GM19043 (cell line): ENCODE data around the gene ASTN2.

Source experiments
- ATAC-seq: cut with Tn5 transposase; IDR thresholded peaks from one replicate; pipeline ENCODE4 v1.9.1; 2021; ENCODE audit warnings: low read depth; ENCODE audit not compliant: unreplicated experiment

Gene ASTN2

GRCh38 chr9:116658265-116658664, 756.6 kb downstream of the ASTN2 start:
- ATAC-seq: no peak

DNA sequence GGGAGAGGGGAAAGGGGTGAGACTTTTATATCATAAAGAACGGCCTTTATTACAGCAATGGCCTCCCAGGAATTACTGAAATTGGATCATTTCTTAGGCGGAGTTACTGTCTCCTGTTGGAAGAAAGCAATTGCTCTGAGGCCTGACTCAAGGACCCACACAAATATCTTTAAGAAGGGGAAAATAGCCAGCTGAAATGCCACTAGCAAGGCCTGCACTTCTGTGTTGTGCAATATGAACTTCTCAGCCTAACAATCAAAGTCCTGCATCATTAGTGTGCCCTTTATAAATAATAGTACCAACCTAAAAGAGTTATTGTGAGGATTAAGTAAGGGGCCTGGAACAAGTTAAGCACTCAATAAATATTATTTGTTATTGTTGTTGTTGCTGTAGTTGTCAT, 757.9 kb downstream of the ASTN2 start:
- no peak for ATAC-seq

- ATAC-seq: no peak
Observed at GRCh38 chr9:116656501-116656971, 758.3 kb downstream of the ASTN2 start.

DNA sequence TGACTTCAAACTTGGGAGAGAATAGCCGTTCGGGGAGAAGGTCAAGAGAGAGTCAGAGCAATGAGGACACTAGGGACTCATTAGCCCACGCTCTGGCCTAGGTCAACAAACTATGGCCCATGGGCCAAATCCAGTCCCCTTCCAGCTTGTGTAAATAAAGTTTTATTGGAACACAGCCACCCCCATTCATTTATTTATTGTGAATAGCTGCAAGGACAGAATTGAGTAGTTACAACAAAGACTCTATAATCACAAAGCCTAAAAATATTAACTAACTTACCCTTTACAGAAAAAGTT, 760.9 kb downstream of the ASTN2 start:
- no peak for ATAC-seq

GRCh38 chr9:116653348-116654058, 761.4 kb downstream of the ASTN2 start:
- ATAC-seq: no peak

GRCh38 chr9:116647515-116647809, 767.4 kb downstream of the ASTN2 start:
- ATAC-seq: no peak

DNA sequence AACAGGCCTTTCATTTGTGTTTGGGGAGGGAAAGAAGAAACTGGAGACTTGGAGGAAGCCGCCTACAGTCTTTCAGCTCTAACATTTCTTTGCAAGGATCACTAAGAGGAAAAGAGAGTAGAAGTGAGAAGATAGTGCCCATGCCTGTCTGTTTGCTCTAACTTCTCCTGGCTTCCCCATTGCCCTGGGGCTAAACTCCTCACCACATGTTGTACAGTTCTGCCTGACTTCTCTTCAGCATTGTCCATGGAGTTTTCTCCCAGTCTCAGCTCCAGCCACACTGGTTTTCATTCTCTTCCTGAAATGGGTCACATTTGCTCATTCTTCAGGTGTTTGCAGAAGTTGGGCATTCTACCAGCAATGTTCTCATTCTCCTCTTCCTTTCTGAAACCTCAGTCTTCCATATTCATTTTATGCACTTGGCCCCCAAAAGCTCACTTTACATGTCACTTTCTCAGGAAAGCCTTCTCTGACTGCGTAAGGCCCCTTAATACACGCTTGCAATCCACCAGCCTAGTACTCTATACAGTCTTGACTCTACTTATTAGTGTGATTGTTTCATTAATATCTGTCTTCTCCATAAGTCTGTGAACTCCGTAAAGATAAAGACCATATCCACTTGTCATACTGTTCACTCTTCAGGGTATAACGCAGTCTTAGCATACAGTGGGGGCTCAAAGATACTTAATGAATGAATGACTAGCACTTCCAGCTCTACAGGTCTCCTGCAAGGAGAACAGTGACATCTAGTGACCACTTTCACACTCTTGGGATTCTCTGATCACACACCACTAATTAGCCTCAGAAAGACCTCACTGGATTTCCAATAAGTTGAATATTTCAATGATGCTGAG, 768.0 kb downstream of the ASTN2 start:
- no peak for ATAC-seq

GRCh38 chr9:116644091-116644688, 770.7 kb downstream of the ASTN2 start:
- no peak for ATAC-seq

- ATAC-seq: no peak
Observed at GRCh38 chr9:116643691-116644090, 771.2 kb downstream of the ASTN2 start.

DNA sequence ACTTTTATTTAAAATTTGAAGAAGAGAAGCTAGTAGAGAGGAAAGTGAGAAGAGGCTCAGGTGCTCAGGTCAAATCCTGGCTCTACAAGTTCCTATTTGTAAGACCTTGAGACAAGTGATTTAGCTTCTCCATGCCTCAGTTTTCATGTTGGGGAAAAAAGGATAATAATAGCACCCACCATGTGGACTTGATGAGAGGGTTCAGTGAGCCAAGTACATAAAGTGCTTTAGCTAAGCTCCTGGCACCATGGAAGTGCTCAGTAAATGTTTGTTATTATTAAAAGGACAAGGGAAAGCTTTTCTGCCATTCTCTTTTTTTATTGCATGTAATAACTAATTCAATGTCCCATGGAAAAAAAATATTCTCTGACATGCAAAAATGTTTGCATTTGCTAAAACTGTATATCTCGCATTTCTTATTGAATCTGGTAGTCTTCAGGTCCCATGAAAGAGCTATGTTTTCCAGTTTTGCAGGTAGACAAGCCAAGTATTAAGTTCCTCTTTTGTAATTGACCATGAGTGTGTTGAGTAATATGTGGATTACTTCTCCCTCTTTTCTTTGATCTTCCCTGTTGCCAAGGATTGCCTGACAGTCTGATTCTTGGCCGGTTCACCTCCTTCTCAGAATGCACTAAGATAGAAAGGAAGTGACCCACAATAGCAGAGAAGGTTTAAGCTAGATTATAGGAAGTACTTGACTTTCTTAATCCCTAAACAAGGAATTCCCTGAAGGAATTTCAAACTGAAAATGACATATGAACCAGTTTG, 773.4 kb downstream of the ASTN2 start:
- no peak for ATAC-seq

GRCh38 chr9:116639251-116639741, 775.6 kb downstream of the ASTN2 start:
- ATAC-seq: no peak

DNA sequence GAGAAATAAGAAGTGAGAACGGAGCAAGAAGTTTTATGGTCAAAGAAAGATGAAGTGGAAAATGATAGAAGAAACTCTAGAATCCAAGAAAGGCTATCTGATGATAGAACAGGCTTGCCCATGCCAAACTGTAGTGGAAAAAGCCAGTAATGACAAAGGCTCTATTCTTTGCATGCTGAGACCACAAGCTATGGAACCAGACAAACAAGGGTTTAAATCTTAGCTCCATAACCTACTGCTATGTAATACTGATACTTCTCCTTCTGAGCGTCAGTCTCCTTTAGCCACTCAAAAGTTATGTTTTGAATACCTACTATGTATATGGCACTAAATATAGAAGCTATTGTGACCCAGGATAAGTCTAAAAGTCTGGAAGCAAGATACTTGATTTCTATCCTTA, 778.9 kb downstream of the ASTN2 start:
- no peak for ATAC-seq

DNA sequence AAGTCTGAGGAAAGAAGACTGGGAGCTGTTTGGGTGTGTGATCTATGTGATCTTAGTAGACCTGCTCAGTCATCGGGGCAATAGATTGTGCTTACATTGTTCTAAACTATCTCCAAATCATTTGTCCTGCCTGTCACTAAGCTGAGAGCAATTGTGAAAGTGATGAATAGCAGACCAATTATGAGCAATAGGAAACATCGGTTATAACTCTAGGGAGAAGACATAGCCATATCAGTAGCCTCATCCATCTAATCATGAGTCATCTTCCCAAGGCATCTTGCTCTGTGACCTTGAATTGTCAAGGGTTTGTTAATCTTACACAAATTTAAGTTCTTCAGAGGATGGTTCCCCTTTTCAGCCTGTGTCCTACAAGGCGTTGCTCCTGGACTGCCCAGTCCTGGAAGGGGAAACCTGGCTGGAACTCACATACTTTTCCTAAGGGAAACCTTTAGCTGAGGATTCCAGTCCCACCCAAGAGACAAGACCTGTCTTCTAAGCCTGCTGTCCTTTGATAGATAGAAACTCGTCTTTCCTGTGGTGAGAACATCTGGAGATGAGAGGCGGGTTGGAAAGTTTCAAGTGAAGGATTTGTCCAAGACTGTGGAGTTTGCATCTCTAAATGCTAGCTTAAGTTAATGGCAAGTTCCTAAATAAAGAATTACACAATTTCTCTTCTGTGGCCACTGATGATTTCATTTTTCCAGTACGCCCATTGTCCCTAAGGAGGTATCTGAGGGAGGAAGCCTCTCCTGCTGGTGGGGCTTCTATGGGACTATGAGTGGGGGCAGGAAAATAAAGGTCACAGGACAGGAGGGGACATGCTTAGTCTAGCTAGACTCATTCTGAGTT, 781.6 kb downstream of the ASTN2 start:
- ATAC-seq: no peak

- ATAC-seq: no peak
Observed at GRCh38 chr9:116629634-116630033, 785.2 kb downstream of the ASTN2 start.

DNA sequence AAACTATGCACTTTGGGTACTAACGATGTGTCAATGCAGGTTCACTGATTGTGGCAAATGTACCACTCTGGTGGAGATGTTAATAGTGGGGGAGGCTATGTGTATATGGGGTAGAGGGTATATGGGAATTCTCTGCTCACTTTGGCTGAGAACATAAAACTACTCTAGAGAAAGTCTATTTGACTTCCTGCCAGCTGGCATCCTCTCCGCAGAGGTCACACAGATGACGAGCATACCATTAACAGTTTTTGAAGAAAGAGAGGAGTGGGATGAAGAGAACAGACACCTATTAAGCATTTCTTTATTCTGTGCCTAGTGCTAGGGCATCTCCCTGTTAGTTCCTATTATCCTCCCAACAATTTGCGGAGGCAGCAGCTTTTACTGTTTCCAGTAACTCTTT, 786.1 kb downstream of the ASTN2 start:
- ATAC-seq: no peak

DNA sequence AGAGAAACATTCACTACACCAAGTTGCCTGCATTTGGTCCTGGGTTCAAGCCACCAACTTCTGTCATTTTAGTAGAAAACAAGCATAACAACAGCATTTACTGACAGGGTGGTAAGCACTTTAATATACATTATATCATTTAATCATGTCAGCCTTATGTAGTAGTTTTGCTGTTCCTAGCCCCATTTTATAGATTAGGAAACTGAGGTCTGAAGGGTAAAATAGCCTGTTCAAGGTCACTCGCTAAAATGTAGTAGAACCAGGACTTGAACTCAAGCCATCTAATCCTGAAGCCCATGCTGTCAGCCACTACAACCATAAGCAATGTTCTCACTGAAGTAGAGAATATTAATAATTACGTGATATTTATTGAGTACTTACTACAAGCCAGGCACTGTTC, 787.4 kb downstream of the ASTN2 start:
- no peak for ATAC-seq

DNA sequence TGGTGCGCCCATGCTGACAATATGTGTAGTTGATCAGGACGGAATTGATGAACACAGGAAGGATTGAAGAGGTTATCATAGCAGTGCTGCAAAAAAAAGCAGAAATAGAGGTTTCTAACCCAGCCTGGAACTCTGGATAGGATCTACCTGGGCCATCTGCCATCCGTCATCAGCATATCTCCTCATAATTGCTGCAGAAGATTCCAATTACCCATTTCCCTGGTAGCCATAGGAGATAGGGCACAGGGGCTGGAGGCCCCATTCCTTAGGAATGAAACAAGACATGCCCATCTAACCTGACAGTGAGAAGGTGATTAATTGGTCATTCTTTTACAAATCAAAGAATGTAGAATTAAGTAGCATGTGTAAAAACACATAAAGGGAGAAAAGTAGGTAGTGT, 788.1 kb downstream of the ASTN2 start:
- no peak for ATAC-seq

DNA sequence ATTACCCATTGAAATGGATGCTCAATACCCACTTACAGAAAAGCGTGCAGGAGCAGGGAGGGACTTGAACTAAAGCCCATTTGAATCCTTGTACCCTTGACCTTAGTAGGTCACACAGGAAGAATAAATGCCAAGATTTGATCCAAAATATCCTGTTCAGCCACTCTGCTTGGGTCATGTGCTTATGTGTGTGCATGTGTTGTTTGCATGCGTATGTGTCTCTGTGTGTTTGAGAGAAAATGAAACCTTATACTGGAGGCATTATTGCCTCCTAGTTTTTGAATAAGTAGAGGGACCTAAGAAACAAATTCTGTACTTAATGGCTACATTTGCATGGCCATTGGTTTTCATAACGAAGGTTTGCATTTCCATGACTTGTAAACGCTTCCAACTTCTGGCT, 791.1 kb downstream of the ASTN2 start:
- ATAC-seq: no peak

DNA sequence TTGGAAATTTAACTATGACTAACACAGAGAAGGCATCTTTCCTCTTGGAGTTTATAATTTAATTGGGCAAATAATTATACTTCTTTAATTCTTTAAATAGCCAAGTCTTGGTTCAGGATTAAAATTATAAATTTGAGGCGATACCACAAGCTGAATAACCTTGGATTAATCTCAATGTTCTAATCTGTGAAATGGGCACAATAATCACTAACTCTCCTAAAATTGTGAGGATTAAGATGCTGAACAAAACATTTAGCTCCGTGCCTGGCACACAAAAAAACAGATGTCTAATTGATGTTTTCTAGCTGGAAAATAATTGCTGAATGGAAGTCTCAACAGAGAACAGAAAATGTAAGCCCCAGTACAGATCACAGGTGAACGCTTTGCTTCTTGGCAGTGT, 797.5 kb downstream of the ASTN2 start:
- ATAC-seq: no peak

DNA sequence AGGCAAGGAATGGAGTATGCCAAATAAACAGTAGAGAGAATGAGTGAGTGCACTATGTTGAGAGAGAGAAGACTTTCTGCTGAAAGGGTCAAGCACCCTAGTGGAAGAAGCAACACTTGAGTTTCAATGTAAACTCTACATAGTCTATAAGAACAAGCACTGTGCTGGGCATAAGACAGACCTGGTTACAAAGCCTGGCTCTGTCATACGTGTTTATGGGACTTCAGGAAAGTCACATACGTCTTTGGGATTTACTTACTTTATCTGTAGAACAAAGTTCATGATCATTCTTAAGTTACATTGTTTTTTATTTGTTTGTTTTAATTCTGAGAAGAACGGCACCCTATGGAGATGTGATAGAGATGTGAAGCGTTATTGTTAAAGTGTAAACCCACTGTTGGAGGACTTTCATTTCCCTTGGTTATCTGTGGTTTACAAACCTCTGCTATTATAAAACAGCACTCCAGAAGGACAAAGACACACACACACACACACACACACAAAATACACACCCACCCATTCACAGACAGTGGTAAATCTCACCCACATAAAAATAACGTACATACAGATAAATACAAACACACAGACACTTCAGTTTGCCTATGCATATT, 798.4 kb downstream of the ASTN2 start:
- no peak for ATAC-seq
